ENCODE data around the gene PRPF40A. TPM values are rescaled to one million over a fixed set of nuclear protein-coding genes. Genes with fewer than 3 reads are reported as not detected.

PRPF40A gene
- total RNA-seq, 1 donor from 2014 or later = 81.2 TPM

GRCh38 chr2:152655880-152656279, 61.4 kb downstream of the PRPF40A start:
- no peak for DNase-seq (ENCODE audit: extremely low read depth, low read depth, low spot score)

GRCh38 chr2:152651834-152652233, 65.4 kb downstream of the PRPF40A start:
- DNase-seq (ENCODE audit: extremely low read depth, low read depth, low spot score) = no peak

- DNase-seq (ENCODE audit: extremely low read depth, low read depth, low spot score) = no peak
Observed at GRCh38 chr2:152650768-152651371, 66.4 kb downstream of the PRPF40A start.

GRCh38 chr2:152649997-152650396, 67.3 kb downstream of the PRPF40A start:
- no peak for DNase-seq (ENCODE audit: extremely low read depth, low read depth, low spot score)

GRCh38 chr2:152648336-152648735, 68.9 kb downstream of the PRPF40A start:
- no peak for DNase-seq (ENCODE audit: extremely low read depth, low read depth, low spot score)

- no peak for DNase-seq (ENCODE audit: extremely low read depth, low read depth, low spot score)
Observed at GRCh38 chr2:152647552-152647951, 69.7 kb downstream of the PRPF40A start.

GRCh38 chr2:152646775-152647174, 70.5 kb downstream of the PRPF40A start:
- no peak for DNase-seq (ENCODE audit: extremely low read depth, low read depth, low spot score)

- no peak for DNase-seq (ENCODE audit: extremely low read depth, low read depth, low spot score)
Observed at GRCh38 chr2:152646264-152646663, 71.0 kb downstream of the PRPF40A start.

- DNase-seq (ENCODE audit: extremely low read depth, low read depth, low spot score) = no peak
Observed at GRCh38 chr2:152644189-152644873, 72.9 kb downstream of the PRPF40A start.

GRCh38 chr2:152638590-152638989, 78.7 kb downstream of the PRPF40A start:
- DNase-seq (ENCODE audit: extremely low read depth, low read depth, low spot score) = no peak

GRCh38 chr2:152638056-152638455, 79.2 kb downstream of the PRPF40A start:
- DNase-seq (ENCODE audit: extremely low read depth, low read depth, low spot score) = no peak

GRCh38 chr2:152637251-152637650, 80.0 kb downstream of the PRPF40A start:
- DNase-seq (ENCODE audit: extremely low read depth, low read depth, low spot score) = no peak

- DNase-seq (ENCODE audit: extremely low read depth, low read depth, low spot score) = peak; percentile 39
Observed at GRCh38 chr2:152635635-152636298, 81.5 kb downstream of the PRPF40A start.

GRCh38 chr2:152632736-152633135, 84.5 kb downstream of the PRPF40A start:
- no peak for DNase-seq (ENCODE audit: extremely low read depth, low read depth, low spot score)

GRCh38 chr2:152630466-152630865, 86.8 kb downstream of the PRPF40A start:
- no peak for DNase-seq (ENCODE audit: extremely low read depth, low read depth, low spot score)

GRCh38 chr2:152629202-152629601, 88.1 kb downstream of the PRPF40A start:
- DNase-seq (ENCODE audit: extremely low read depth, low read depth, low spot score) = no peak

GRCh38 chr2:152627351-152627957, 89.8 kb downstream of the PRPF40A start:
- DNase-seq (ENCODE audit: extremely low read depth, low read depth, low spot score) = peak; percentile 31

GRCh38 chr2:152626911-152627339, 90.3 kb downstream of the PRPF40A start:
- DNase-seq (ENCODE audit: extremely low read depth, low read depth, low spot score) = no peak

GRCh38 chr2:152624805-152625204, 92.5 kb downstream of the PRPF40A start:
- no peak for DNase-seq (ENCODE audit: extremely low read depth, low read depth, low spot score)

GRCh38 chr2:152623775-152624174, 93.5 kb downstream of the PRPF40A start:
- DNase-seq (ENCODE audit: extremely low read depth, low read depth, low spot score) = no peak

- DNase-seq (ENCODE audit: extremely low read depth, low read depth, low spot score) = no peak
Observed at GRCh38 chr2:152623076-152623740, 94.1 kb downstream of the PRPF40A start.
